T-cell (primary cell): Measurements from ENCODE around the gene PYGB. TPM values are rescaled to one million over a fixed set of nuclear protein-coding genes. Genes with fewer than 3 reads are reported as not detected.

Source experiments
- ATAC-seq, 4 experiments: fragments of 200-7000 bp in 3 of 4; fragments of 150-1000 bp in 1 of 4; cut with Tn5 transposase; replicated peaks in 1 of 4; 1 replicate in 3 of 4; 2 replicates in 1 of 4; pipeline ENCODE4 v1.10.0; 2021; ENCODE audit warnings: moderate library complexity in 3 of 4, mild to moderate bottlenecking in 2 of 4, moderate number of reproducible peaks in 1 of 4
- CTCF ChIA-PET, 2 donors: fragments of 300-600 bp; sonication (Branson Sonifier 250); formaldehyde crosslinking; loops; one replicate each; lab custom pipeline; 2022; ENCODE audit warnings: antibody characterized with exemption in 2 of 2; lab: Charles Lee
- POLR2A ChIA-PET, 2 donors: fragments of 300-600 bp; sonication (Branson Sonifier 250); formaldehyde crosslinking; loops; one replicate each; lab custom pipeline; 2022; ENCODE audit warnings: antibody characterized with exemption in 2 of 2; lab: Charles Lee
- DNase-seq, 35 experiments: peaks; one replicate each; pipeline versions ENCODE4 v3.0.0 to v3.0.0-alpha.2; 2013 to 2023
- H3K27ac ChIP-seq: one replicate; pipeline ENCODE4 v1.5.1; 2013; ENCODE audit warnings: low read length
- H3K27me3 ChIP-seq, 2 experiments: replicated peaks in 1 of 2; 1 replicate in 1 of 2; 2 replicates in 1 of 2; pipeline versions ENCODE4 v1.6.1 to v1.7.0; 2013; ENCODE audit warnings: low read length in 1 of 2, mixed read lengths in 1 of 2; ENCODE audit not compliant: control insufficient read depth in 2 of 2, insufficient read depth in 2 of 2; ENCODE audit errors: extremely low read depth in 1 of 2
- H3K36me3 ChIP-seq, 2 donors: 1 replicate in 1 of 2; 2 replicates in 1 of 2; pipeline versions ENCODE4 v1.6.1 to v1.7.0; 2013; ENCODE audit warnings: low read length in 1 of 2; ENCODE audit not compliant: control insufficient read depth in 2 of 2, insufficient read depth in 1 of 2; ENCODE audit errors: extremely low read depth in 1 of 2
- H3K4me1 ChIP-seq, 2 experiments: 1 replicate in 1 of 2; 2 replicates in 1 of 2; pipeline versions ENCODE4 v1.6.1 to v1.7.0; 2013; ENCODE audit warnings: low read length in 2 of 2, mixed read lengths in 1 of 2; ENCODE audit not compliant: insufficient read depth in 2 of 2, control insufficient read depth in 1 of 2; ENCODE audit errors: extremely low read depth in 1 of 2
- H3K4me3 ChIP-seq, 2 donors: 1 replicate in 1 of 2; 2 replicates in 1 of 2; pipeline versions ENCODE4 v1.5.1 to v1.7.0; 2013; ENCODE audit warnings: mild to moderate bottlenecking in 2 of 2, low read length in 1 of 2, moderate library complexity in 1 of 2; ENCODE audit not compliant: control insufficient read depth in 1 of 2; ENCODE audit errors: extremely low read depth in 1 of 2
- H3K9me3 ChIP-seq: 2 replicates; pipeline ENCODE4 v1.7.0; 2013
- H3K27ac Mint-ChIP-seq, 2 donors: one replicate each; pipeline ENCODE4 v1.8.0; 2020 to 2021; ENCODE audit warnings: mild to moderate bottlenecking in 2 of 2, mixed read lengths in 2 of 2
- H3K27me3 Mint-ChIP-seq, 2 donors: one replicate each; pipeline ENCODE4 v1.8.0; 2021 to 2022; ENCODE audit warnings: mixed read lengths in 2 of 2
- H3K36me3 Mint-ChIP-seq: one replicate; pipeline ENCODE4 v1.8.0; 2021; ENCODE audit warnings: mixed read lengths
- H3K4me1 Mint-ChIP-seq, 3 donors: one replicate each; pipeline ENCODE4 v1.8.0; 2020 to 2022; ENCODE audit warnings: mixed read lengths in 3 of 3, mild to moderate bottlenecking in 1 of 3
- H3K4me3 Mint-ChIP-seq, 3 donors: one replicate each; pipeline ENCODE4 v1.8.0; 2020 to 2022; ENCODE audit warnings: mild to moderate bottlenecking in 3 of 3, mixed read lengths in 3 of 3, moderate library complexity in 3 of 3
- H3K9me3 Mint-ChIP-seq, 3 donors: one replicate each; pipeline ENCODE4 v1.8.0; 2020 to 2022; ENCODE audit warnings: mixed read lengths in 3 of 3
- WGBS: methylation state at CpG from one replicate; pipeline ENCODE4 v1.1.5; 2013; ENCODE audit warnings: missing lambda C conversion rate; ENCODE audit not compliant: insufficient coverage; 5-methylcytosine and 5-hydroxymethylcytosine counted together
- total RNA-seq, 35 experiments: library from RNA in 6 of 35; stranded (reverse) in 6 of 35; fragments of 120-200 nt in 1 of 35; gene quantifications; one replicate each; pipeline versions ENCODE4 v1.2.1 to v1.2.4 and lab custom pipeline; 2013 to 2026

The PYGB gene
- total RNA-seq, 5 donors from 2014 or later (not counting 1 experiment from before 2014, with no cell fraction given) = 29.7 to 53.4 (median 36.5) TPM

DNA sequence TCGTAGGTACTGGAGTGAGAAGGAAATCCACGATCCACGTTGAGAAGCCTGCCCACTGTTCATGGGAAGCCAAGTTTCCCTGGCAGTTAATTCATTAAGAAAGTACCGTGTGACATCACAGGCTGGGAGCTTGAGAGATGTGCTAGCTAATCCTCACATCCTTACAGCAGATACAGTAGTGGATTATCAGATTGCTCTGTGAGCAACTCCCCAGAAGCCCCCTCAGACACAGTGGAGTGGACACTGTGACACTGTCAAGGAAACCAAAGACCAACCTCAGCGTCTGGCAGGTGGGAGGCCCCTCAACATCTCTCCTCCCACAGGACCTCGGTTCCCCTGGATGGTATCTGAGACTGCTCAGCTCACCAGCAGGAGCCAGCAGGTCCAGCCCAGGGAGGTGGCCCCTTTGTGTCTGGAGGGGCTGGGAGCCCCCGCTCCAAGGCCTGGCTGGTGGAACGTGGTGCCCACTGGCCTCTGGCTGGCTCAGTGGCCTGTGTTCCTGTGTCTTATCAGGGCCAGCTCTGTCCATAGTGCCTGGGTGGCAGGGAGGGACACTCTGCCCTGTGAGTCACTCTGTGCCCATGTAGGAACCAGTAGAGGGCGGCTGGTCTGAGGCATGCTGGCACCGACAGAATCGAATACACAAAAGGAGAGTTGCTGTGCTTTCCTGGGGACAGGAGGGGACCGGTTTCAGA, 7.2 kb downstream of the PYGB start:
- no peak overlapping the region for H3K4me3 Mint-ChIP-seq
- no peak overlapping the region for H3K4me3 ChIP-seq
- H3K4me1 Mint-ChIP-seq = peaks cover 52 to 76% (median 53%) of the 10 kb centered on the region in 3 donors
- H3K36me3 Mint-ChIP-seq = peaks cover 16% of the 10 kb centered on the region
- CTCF ChIA-PET = no interaction called here
- H3K27ac Mint-ChIP-seq = peak overlapping the region in 1 of 2 donors; percentile 6
- no peaks in the 10 kb centered on the region for H3K27me3 ChIP-seq
- no peak for DNase-seq
- POLR2A ChIA-PET = no interaction called here
- no peak overlapping the region for H3K27ac ChIP-seq
- H3K9me3 ChIP-seq = no peaks in the 10 kb centered on the region
- H3K36me3 ChIP-seq = peaks cover 0 to 9% of the 10 kb centered on the region in 2 donors
- WGBS = 89% methylated on average over 10 of the region's 12 CpGs
- ATAC-seq = no peak
- H3K4me1 ChIP-seq = peaks cover 33 to 36% of the 10 kb centered on the region in 2 experiments
- H3K27me3 Mint-ChIP-seq = no peaks in the 10 kb centered on the region
- H3K9me3 Mint-ChIP-seq = no peaks in the 10 kb centered on the region

- Mint-ChIP-seq H3K27me3 (no peaks in the 10 kb centered on the region), H3K27ac (peak overlapping the region in 1 of 2 donors; percentile 75), H3K9me3 (no peaks in the 10 kb centered on the region), H3K4me1 (peaks cover 45 to 75% (median 53%) of the 10 kb centered on the region in 3 donors), H3K36me3 (peaks cover 21% of the 10 kb centered on the region), H3K4me3 (no peak overlapping the region)
- WGBS = 100% methylated on average over 3 of the region's 5 CpGs
- no peaks in the 10 kb centered on the region for H3K9me3 ChIP-seq
- H3K27me3 ChIP-seq = no peaks in the 10 kb centered on the region
- CTCF ChIA-PET = interaction anchor here (0.7 kb wide), 2 partner anchors 16 to 61 kb away, joined by 3 read pairs; no protein-coding TSS in a partner anchor
- H3K4me1 ChIP-seq = peaks cover 37% of the 10 kb centered on the region in 2 experiments
- H3K4me3 ChIP-seq = no peak overlapping the region
- POLR2A ChIA-PET = no interaction called here
- peaks cover 0 to 9% of the 10 kb centered on the region in 2 donors for H3K36me3 ChIP-seq
- H3K27ac ChIP-seq = no peak overlapping the region
- ATAC-seq = no peak
- no peak for DNase-seq
Observed at GRCh38 chr20:25256226-25256859, 8.5 kb downstream of the PYGB start.

- 50% methylated on average over 1 of the region's 5 CpGs for WGBS
- H3K27ac Mint-ChIP-seq = peak overlapping the region; percentile 3 to 71
- H3K4me3 Mint-ChIP-seq = no peak overlapping the region
- H3K4me1 Mint-ChIP-seq = peaks cover 41 to 74% (median 52%) of the 10 kb centered on the region in 3 donors
- ChIA-PET POLR2A (no interaction called here), CTCF (no interaction called here)
- Histone ChIP-seq H3K27ac (no peak overlapping the region), H3K36me3 (peaks cover 0 to 9% of the 10 kb centered on the region in 2 donors), H3K9me3 (no peaks in the 10 kb centered on the region), H3K4me3 (no peak overlapping the region), H3K27me3 (no peaks in the 10 kb centered on the region), H3K4me1 (peaks cover 36 to 37% of the 10 kb centered on the region in 2 experiments)
- H3K9me3 Mint-ChIP-seq = no peaks in the 10 kb centered on the region
- H3K36me3 Mint-ChIP-seq = peaks cover 28% of the 10 kb centered on the region
- H3K27me3 Mint-ChIP-seq = no peaks in the 10 kb centered on the region
- DNase-seq = no peak
- no peak for ATAC-seq
Observed at GRCh38 chr20:25257130-25257529, 9.2 kb downstream of the PYGB start.

- Mint-ChIP-seq H3K27ac (peak overlapping the region in 1 of 2 donors; percentile 91), H3K4me3 (peak overlapping the region in 1 of 3 donors; percentile 32), H3K27me3 (no peaks in the 10 kb centered on the region), H3K9me3 (no peaks in the 10 kb centered on the region), H3K36me3 (peaks cover 28% of the 10 kb centered on the region), H3K4me1 (peaks cover 38 to 68% (median 50%) of the 10 kb centered on the region in 3 donors)
- Histone ChIP-seq H3K27me3 (no peaks in the 10 kb centered on the region), H3K9me3 (no peaks in the 10 kb centered on the region), H3K27ac (no peak overlapping the region), H3K4me3 (no peak overlapping the region), H3K36me3 (peaks cover 0 to 6% of the 10 kb centered on the region in 2 donors), H3K4me1 (peaks cover 36 to 37% of the 10 kb centered on the region in 2 experiments)
- ChIA-PET CTCF (no interaction called here), POLR2A (interaction anchor here in 1 of 2 donors (0.6 kb wide), 1 partner anchor 127 kb away, joined by 3 read pairs; no protein-coding TSS in a partner anchor)
- ATAC-seq = no peak
- WGBS = 93% methylated on average over 3 of the region's 10 CpGs
- DNase-seq = no peak
Observed at GRCh38 chr20:25257756-25258475, 10.0 kb downstream of the PYGB start.

DNA sequence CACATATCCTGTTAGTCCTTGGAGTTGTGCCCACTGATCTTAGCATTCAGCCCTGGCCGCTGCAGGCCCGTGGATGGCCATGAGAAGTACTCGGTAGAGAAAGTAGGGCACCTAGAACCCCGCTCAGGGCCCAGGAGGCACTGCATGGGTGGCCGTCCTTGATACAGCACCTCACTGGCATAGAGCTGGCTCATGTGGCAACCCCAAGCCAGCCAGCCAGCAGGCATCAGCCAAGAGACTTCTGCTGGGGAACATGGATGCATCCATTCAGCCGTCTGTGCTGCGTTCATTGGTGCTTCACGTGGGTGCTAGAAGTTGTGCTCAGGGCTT, 10.6 kb downstream of the PYGB start:
- Mint-ChIP-seq H3K27ac (peak overlapping the region in 1 of 2 donors; percentile 91), H3K27me3 (no peaks in the 10 kb centered on the region), H3K4me3 (peak overlapping the region in 1 of 3 donors; percentile 32), H3K4me1 (peaks cover 38 to 70% (median 55%) of the 10 kb centered on the region in 3 donors), H3K9me3 (peaks cover 0 to 4% (median 3%) of the 10 kb centered on the region in 3 donors), H3K36me3 (peaks cover 32% of the 10 kb centered on the region)
- Histone ChIP-seq H3K9me3 (no peaks in the 10 kb centered on the region), H3K4me3 (no peak overlapping the region), H3K27ac (no peak overlapping the region), H3K27me3 (no peaks in the 10 kb centered on the region), H3K4me1 (peaks cover 36 to 37% of the 10 kb centered on the region in 2 experiments), H3K36me3 (peaks cover 0 to 6% of the 10 kb centered on the region in 2 donors)
- no peak for ATAC-seq
- WGBS = 97% methylated on average over 8 of the region's 8 CpGs
- ChIA-PET CTCF (no interaction called here), POLR2A (interaction anchor here (0.6 kb wide), 2 partner anchors 120 to 126 kb away, joined by 3 to 4 read pairs; no protein-coding TSS in a partner anchor)
- DNase-seq = no peak

GRCh38 chr20:25258828-25259227, 10.9 kb downstream of the PYGB start:
- DNase-seq (no peak), ATAC-seq (no peak)
- Mint-ChIP-seq H3K36me3 (peaks cover 32% of the 10 kb centered on the region), H3K4me1 (peaks cover 36 to 70% (median 55%) of the 10 kb centered on the region in 3 donors), H3K4me3 (peak overlapping the region in 1 of 3 donors; percentile 32), H3K27ac (peak overlapping the region; percentile 19 to 91), H3K27me3 (no peaks in the 10 kb centered on the region), H3K9me3 (peaks cover 0 to 4% (median 3%) of the 10 kb centered on the region in 3 donors)
- Histone ChIP-seq H3K4me3 (peak overlapping the region in 1 of 2 donors; percentile 10), H3K9me3 (no peaks in the 10 kb centered on the region), H3K4me1 (peaks cover 36 to 37% of the 10 kb centered on the region in 2 experiments), H3K27me3 (no peaks in the 10 kb centered on the region), H3K36me3 (peaks cover 0 to 6% of the 10 kb centered on the region in 2 donors), H3K27ac (no peak overlapping the region)
- ChIA-PET POLR2A (interaction anchor here (0.6 kb wide), 2 partner anchors 120 to 126 kb away, joined by 3 to 4 read pairs; no protein-coding TSS in a partner anchor), CTCF (no interaction called here)
- WGBS = 98% methylated on average over 4 of the region's 4 CpGs
